HCT116 (cell line): ENCODE results near the gene BRD9. TPM values are rescaled to one million over a fixed set of nuclear protein-coding genes. Genes with fewer than 3 reads are reported as not detected.
"Not testable (repeated sequence)": the region's sequence is repeated elsewhere in the genome, so short reads cannot be mapped to it uniquely, and the experiment has no call there.

Source experiments
- ATAC-seq: fragments of 200-7000 bp; cut with Tn5 transposase; 2 replicates; pipeline ENCODE4 v1.9.1; 2020; ENCODE audit warnings: mild to moderate bottlenecking, moderate library complexity
- BruUV-seq: library from RNA; stranded (reverse); fragments of 400-500 nt; replicated peaks from 2 replicates; lab custom pipeline; 2021; lab: Mats Ljungman, UMichigan
- CTCF ChIA-PET: fragments of 300-600 bp; sonication (Branson Sonifier 250); formaldehyde crosslinking; loops from one replicate; lab custom pipeline; 2021; ENCODE audit warnings: antibody characterized with exemption; lab: Charles Lee
- POLR2A ChIA-PET: fragments of 300-600, 350-600 bp; sonication (Branson Sonifier 250); formaldehyde crosslinking; loops from one replicate; lab custom pipeline; 2021; ENCODE audit warnings: antibody characterized with exemption; lab: Charles Lee
- RAD21 ChIA-PET, 2 experiments: fragments of 300-600 bp; sonication (Branson Sonifier 250); formaldehyde crosslinking; loops; one replicate each; lab custom pipeline; 2023; ENCODE audit warnings: low total read pairs in 2 of 2; ENCODE audit not compliant: uncharacterized antibody in 2 of 2, unreplicated experiment in 2 of 2, low non-redundant PET in 1 of 2; lab: Charles Lee
- DNase-seq: peaks from one replicate; pipeline ENCODE4 v3.0.0-alpha.2; 2010; ENCODE audit warnings: low read depth, low spot score
- H2AFZ ChIP-seq: fragments of 200-600 bp; shearing (Covaris generic), sonication (generic); 2 replicates; pipeline ENCODE4 v1.6.1; 2017; ENCODE audit warnings: low read depth, mixed run types, mixed read lengths, antibody characterized with exemption, low read length; ENCODE audit not compliant: poor library complexity, severe bottlenecking
- H3K27ac ChIP-seq: 2 replicates; pipeline ENCODE4 v1.5.1; 2012; ENCODE audit warnings: low read depth, low read length
- H3K27me3 ChIP-seq: fragments of 200-600 bp; sonication (generic); 2 replicates; pipeline ENCODE4 v1.6.1; 2016; ENCODE audit warnings: mixed run types, low read length, mixed read lengths; ENCODE audit not compliant: insufficient read depth
- H3K36me3 ChIP-seq, 2 experiments: fragments of 200-500 bp in 1 of 2; fragments of 200-600 bp in 1 of 2; sonication (Bioruptor generic) in 1 of 2; sonication (generic) in 1 of 2; 2 replicates each; pipeline versions ENCODE4 v1.5.1 to v1.6.1; 2014 to 2016; ENCODE audit warnings: low read length in 2 of 2, inconsistent platforms in 1 of 2, mixed read lengths in 1 of 2, mixed run types in 1 of 2; ENCODE audit not compliant: insufficient read depth in 2 of 2, control insufficient read depth in 1 of 2
- H3K4me1 ChIP-seq, 2 experiments: fragments of 200-600 bp in 1 of 2; sonication (generic) in 1 of 2; 2 replicates each; pipeline versions ENCODE4 v1.5.1 to v1.6.1; 2012 to 2017; ENCODE audit warnings: low read length in 2 of 2, inconsistent platforms in 1 of 2, mild to moderate bottlenecking in 1 of 2, mixed read lengths in 1 of 2, mixed run types in 1 of 2, moderate library complexity in 1 of 2; ENCODE audit not compliant: insufficient read depth in 2 of 2, control insufficient read depth in 1 of 2
- H3K4me2 ChIP-seq: fragments of 200-600 bp; sonication (generic); 2 replicates; pipeline ENCODE4 v1.6.1; 2017; ENCODE audit warnings: mixed run types, low read length, mixed read lengths
- H3K4me3 ChIP-seq, 2 experiments: fragments of 200-600 bp in 1 of 2; sonication (generic) in 1 of 2; replicated peaks in 1 of 2; 2 replicates each; pipeline ENCODE4 v1.5.1; 2011 to 2016; ENCODE audit warnings: low read length in 2 of 2, control low read depth in 1 of 2, low read depth in 1 of 2, mild to moderate bottlenecking in 1 of 2, mixed read lengths in 1 of 2, mixed run types in 1 of 2
- H3K79me2 ChIP-seq: fragments of 200-600 bp; sonication (generic); 2 replicates; pipeline ENCODE4 v1.6.1; 2017; ENCODE audit warnings: mild to moderate bottlenecking, mixed run types, low read length, moderate library complexity, mixed read lengths; ENCODE audit not compliant: insufficient read depth
- H3K9ac ChIP-seq: fragments of 200-600 bp; sonication (generic); 2 replicates; pipeline ENCODE4 v1.6.1; 2016; ENCODE audit warnings: low read length, mixed read lengths
- H3K9me2 ChIP-seq: fragments of 200-600 bp; sonication (generic), shearing (Covaris generic); 2 replicates; pipeline ENCODE4 v1.6.1; 2017; ENCODE audit warnings: mixed run types, mild to moderate bottlenecking, moderate library complexity; ENCODE audit not compliant: insufficient read depth
- H3K9me3 ChIP-seq, 2 experiments: fragments of 200-500 bp in 1 of 2; fragments of 200-600 bp in 1 of 2; sonication (Bioruptor generic) in 1 of 2; sonication (generic) in 1 of 2; 2 replicates each; pipeline ENCODE4 v1.6.1; 2014 to 2017; ENCODE audit warnings: low read length in 2 of 2, mixed read lengths in 2 of 2, inconsistent platforms in 1 of 2, low read depth in 1 of 2, mild to moderate bottlenecking in 1 of 2, mixed run types in 1 of 2, moderate library complexity in 1 of 2; ENCODE audit not compliant: control insufficient read depth in 1 of 2, insufficient read depth in 1 of 2
- H4K20me1 ChIP-seq: fragments of 200-600 bp; sonication (generic), shearing (Covaris generic); 2 replicates; pipeline ENCODE4 v1.6.1; 2017; ENCODE audit warnings: mixed run types, mild to moderate bottlenecking, moderate library complexity; ENCODE audit not compliant: insufficient read depth
- CBX3 ChIP-seq: IDR thresholded peaks from 2 replicates; pipeline ENCODE4 v1.6.1; 2012; ENCODE audit warnings: low read depth
- CTCF ChIP-seq, 3 experiments: fragments of 200-600 bp in 1 of 3; sonication (generic) in 1 of 3; IDR thresholded peaks in 2 of 3; conservative IDR thresholded peaks in 1 of 3; 2 replicates each; pipeline ENCODE4 v1.5.1; 2012 to 2017; ENCODE audit warnings: low read depth in 2 of 3, low read length in 2 of 3, antibody characterized with exemption in 1 of 3, borderline replicate concordance in 1 of 3, control low read depth in 1 of 3, mild to moderate bottlenecking in 1 of 3, mixed read lengths in 1 of 3, mixed run types in 1 of 3, moderate library complexity in 1 of 3; ENCODE audit not compliant: insufficient read depth in 1 of 3
- EGR1 ChIP-seq: IDR thresholded peaks from 2 replicates; pipeline ENCODE4 v1.6.1; 2012; ENCODE audit warnings: low read depth
- EZH2phosphoT487 ChIP-seq: fragments of 200-600 bp; IDR thresholded peaks from 2 replicates; pipeline ENCODE4 v1.6.1; 2018; ENCODE audit warnings: antibody characterized with exemption, borderline replicate concordance
- FOSL1 ChIP-seq: IDR thresholded peaks from 2 replicates; pipeline ENCODE4 v1.6.1; 2012; ENCODE audit warnings: low read depth
- JUND ChIP-seq: IDR thresholded peaks from 2 replicates; pipeline ENCODE4 v1.6.1; 2012
- POLR2AphosphoS5 ChIP-seq: IDR thresholded peaks from 2 replicates; pipeline ENCODE4 v1.6.1; 2011; ENCODE audit warnings: mild to moderate bottlenecking, low read depth, low read length, moderate library complexity
- SIN3A ChIP-seq: IDR thresholded peaks from 2 replicates; pipeline ENCODE4 v1.6.1; 2012; ENCODE audit warnings: low read depth
- SP1 ChIP-seq: IDR thresholded peaks from 2 replicates; pipeline ENCODE4 v1.6.1; 2012; ENCODE audit warnings: low read depth
- YY1 ChIP-seq: IDR thresholded peaks from 2 replicates; pipeline ENCODE4 v1.6.1; 2011; ENCODE audit warnings: low read length, low read depth, moderate library complexity, mild to moderate bottlenecking; ENCODE audit not compliant: insufficient replicate concordance; ENCODE audit errors: extremely low read depth
- ZFX ChIP-seq: fragments of 450-650 bp; IDR thresholded peaks from 2 replicates; pipeline ENCODE4 v1.6.1; 2017
- ZNF274 ChIP-seq: fragments of 200-500 bp; sonication (Bioruptor generic); IDR thresholded peaks from 2 replicates; pipeline ENCODE4 v1.6.1; 2014; ENCODE audit warnings: mild to moderate bottlenecking, low read depth, low read length, inconsistent platforms
- intact Hi-C: fragments of 100-400 bp; cut with micrococcal nuclease; formaldehyde crosslinking; loops from 2 replicates; pipeline ENCODE4 v1.10.0; 2022
- total RNA-seq: library from RNA; stranded (reverse); gene quantifications from one replicate; pipeline ENCODE4 v1.2.1, GENCODE V29; 2021; ENCODE audit not compliant: unreplicated experiment
- TF ChIP-seq, protein P1 (sequence below): IDR thresholded peaks from 2 replicates; pipeline ENCODE4 v1.6.1; 2011; ENCODE audit warnings: mild to moderate bottlenecking, low read length, moderate library complexity; ENCODE audit not compliant: insufficient replicate concordance; ENCODE audit errors: extremely low read depth

Gene BRD9
- total RNA-seq, 1 experiment from 2014 or later: 54.6 TPM

DNA sequence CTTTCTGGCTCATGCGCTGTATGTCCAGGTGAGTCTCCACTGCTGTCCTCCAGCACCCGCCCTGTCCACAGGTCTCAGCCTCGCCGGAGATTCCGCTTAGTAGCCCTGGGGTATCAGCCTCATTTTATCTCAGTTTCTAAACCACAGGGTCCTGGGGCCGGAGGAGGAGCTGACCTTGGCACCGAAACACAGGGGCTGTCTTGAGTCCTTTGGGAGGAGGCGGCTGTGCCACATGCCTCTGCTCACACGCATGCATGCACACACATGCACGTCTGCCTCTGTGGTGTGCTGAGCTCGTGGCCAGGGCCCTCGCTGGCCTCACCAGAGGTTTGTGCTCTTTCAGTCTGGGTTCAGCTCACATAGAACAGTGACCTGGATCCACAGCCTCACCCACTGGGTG lies 23.3 kb upstream of the BRD9 start:
- ChIA-PET CTCF (no interaction called here), RAD21 (no interaction called here), POLR2A (no interaction called here)
- Histone ChIP-seq H3K4me1 (peaks cover 15 to 25% of the 10 kb centered on the region in 2 experiments), H3K27me3 (no peaks in the 10 kb centered on the region), H3K4me3 (no peak overlapping the region), H3K9me2 (no peaks in the 10 kb centered on the region), H3K36me3 (peaks cover 7 to 47% of the 10 kb centered on the region in 2 experiments; a peak in 3 of 4 replicates), H3K9me3 (no peaks in the 10 kb centered on the region), H4K20me1 (peaks cover 5% of the 10 kb centered on the region; the same call in 1 of the 2 replicates), H3K79me2 (peaks cover 14% of the 10 kb centered on the region), H3K9ac (no peak overlapping the region), H3K27ac (no peak overlapping the region), H3K4me2 (no peak overlapping the region), H2AFZ (no peak overlapping the region)
- DNase-seq (no peak), ATAC-seq (no peak)
- no TSS peak for BruUV-seq
- TF ChIP-seq SIN3A (no peak), SP1 (no peak), FOSL1 (no peak), CBX3 (no peak), EZH2phosphoT487 (no peak), ZNF274 (no peak), ZFX (no peak), POLR2AphosphoS5 (no peak), JUND (no peak), YY1 (no peak), EGR1 (no peak), CTCF (IDR thresholded peaks at IDR 0.05 in 2 of 3, conservative IDR thresholded peaks at IDR 0.05 in 1 of 3; ENCODE audit: borderline replicate concordance in 1 of 3, insufficient read depth in 1 of 3, low read depth in 2 of 3, low read length in 2 of 3) (no peak)
- TF ChIP-seq, protein P1, sequence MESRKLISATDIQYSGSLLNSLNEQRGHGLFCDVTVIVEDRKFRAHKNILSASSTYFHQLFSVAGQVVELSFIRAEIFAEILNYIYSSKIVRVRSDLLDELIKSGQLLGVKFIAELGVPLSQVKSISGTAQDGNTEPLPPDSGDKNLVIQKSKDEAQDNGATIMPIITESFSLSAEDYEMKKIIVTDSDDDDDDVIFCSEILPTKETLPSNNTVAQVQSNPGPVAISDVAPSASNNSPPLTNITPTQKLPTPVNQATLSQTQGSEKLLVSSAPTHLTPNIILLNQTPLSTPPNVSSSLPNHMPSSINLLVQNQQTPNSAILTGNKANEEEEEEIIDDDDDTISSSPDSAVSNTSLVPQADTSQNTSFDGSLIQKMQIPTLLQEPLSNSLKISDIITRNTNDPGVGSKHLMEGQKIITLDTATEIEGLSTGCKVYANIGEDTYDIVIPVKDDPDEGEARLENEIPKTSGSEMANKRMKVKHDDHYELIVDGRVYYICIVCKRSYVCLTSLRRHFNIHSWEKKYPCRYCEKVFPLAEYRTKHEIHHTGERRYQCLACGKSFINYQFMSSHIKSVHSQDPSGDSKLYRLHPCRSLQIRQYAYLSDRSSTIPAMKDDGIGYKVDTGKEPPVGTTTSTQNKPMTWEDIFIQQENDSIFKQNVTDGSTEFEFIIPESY: no peak
- intact Hi-C loops: no loop called here

GRCh38 chr5:915346-915745 lies 22.7 kb upstream of the BRD9 start:
- H3K9me2 ChIP-seq, H3K27ac ChIP-seq, ATAC-seq, CTCF ChIA-PET, POLR2A ChIA-PET, H2AFZ ChIP-seq, H3K4me2 ChIP-seq, H3K9ac ChIP-seq, DNase-seq, H4K20me1 ChIP-seq, BruUV-seq, H3K9me3 ChIP-seq, H3K27me3 ChIP-seq, RAD21 ChIA-PET, H3K4me3 ChIP-seq, intact Hi-C loops: not testable (repeated sequence)
- peaks cover 15 to 31% of the 10 kb centered on the region in 2 experiments for H3K4me1 ChIP-seq
- peaks cover 14% of the 10 kb centered on the region for H3K79me2 ChIP-seq
- peaks cover 7 to 47% of the 10 kb centered on the region in 2 experiments; a peak in 3 of 4 replicates for H3K36me3 ChIP-seq
